Measurements from ENCODE around the gene LRRC4C. TPM values are rescaled to one million over a fixed set of nuclear protein-coding genes. Genes with fewer than 3 reads are reported as not detected.

LRRC4C gene
- total RNA-seq, 1 donor = 0.27 TPM

DNA sequence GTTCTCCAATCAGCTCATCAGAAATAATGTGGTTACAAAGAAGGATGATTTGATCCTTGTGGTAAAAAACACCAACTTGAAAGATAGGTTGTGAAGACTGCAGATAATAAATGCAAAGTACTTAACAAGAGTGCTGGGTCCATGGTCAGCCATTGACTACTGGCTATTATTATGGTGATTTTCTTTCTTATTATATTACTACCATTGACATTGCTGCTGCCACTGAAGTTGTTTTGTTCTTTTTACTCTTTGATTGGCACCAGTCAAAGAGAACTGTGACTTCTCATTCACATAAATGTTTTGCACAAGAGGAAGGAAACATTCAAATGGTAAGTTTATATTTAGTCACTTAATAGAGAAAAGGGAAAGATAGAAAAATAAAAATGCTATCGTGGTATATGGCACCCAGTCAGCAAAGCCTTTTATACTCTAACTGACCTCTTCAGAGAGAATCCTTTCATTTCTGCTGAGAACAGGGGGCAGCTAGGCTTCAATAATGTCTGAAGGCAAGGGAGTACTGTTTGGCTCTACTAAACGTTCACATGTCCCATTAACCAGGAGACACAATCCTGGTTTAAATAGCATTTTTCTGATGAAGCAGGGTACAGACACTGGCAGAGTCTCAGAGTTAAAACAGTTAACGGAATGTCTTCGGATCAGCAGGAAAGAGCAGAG, 64.8 kb downstream of the LRRC4C start:
- TF ChIP-seq, protein P1, sequence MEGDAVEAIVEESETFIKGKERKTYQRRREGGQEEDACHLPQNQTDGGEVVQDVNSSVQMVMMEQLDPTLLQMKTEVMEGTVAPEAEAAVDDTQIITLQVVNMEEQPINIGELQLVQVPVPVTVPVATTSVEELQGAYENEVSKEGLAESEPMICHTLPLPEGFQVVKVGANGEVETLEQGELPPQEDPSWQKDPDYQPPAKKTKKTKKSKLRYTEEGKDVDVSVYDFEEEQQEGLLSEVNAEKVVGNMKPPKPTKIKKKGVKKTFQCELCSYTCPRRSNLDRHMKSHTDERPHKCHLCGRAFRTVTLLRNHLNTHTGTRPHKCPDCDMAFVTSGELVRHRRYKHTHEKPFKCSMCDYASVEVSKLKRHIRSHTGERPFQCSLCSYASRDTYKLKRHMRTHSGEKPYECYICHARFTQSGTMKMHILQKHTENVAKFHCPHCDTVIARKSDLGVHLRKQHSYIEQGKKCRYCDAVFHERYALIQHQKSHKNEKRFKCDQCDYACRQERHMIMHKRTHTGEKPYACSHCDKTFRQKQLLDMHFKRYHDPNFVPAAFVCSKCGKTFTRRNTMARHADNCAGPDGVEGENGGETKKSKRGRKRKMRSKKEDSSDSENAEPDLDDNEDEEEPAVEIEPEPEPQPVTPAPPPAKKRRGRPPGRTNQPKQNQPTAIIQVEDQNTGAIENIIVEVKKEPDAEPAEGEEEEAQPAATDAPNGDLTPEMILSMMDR (IDR thresholded peaks at IDR 0.05; ENCODE audit: insufficient read depth, low read length) = no peak
- H3K4me3 ChIP-seq (ENCODE audit: low read depth, low read length) = no peak overlapping the region
- no peak for DNase-seq (ENCODE audit: low read depth)

DNA sequence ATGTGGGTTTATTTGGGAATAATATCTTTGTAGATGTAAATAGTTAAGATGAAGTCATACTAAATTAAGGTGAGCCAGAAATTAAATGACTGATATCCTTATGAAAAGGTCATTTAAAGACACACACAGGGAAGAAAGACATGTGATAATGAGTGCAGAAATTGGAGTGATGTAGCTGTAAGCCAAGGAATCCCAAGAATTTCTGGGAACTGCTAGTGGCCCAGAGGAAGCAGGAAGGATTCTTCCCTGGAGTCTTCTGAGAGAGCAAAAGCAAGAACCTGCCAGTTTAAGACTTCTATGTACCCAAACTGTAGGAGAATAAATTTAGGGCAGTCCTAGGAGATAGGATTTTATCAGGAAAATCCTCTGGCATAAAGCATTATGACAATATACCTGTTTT, 66.9 kb downstream of the LRRC4C start:
- TF ChIP-seq, protein P1 (IDR thresholded peaks at IDR 0.05; ENCODE audit: insufficient read depth, low read length) = no peak
- no peak for DNase-seq (ENCODE audit: low read depth)
- no peak overlapping the region for H3K4me3 ChIP-seq (ENCODE audit: low read depth, low read length)

DNA sequence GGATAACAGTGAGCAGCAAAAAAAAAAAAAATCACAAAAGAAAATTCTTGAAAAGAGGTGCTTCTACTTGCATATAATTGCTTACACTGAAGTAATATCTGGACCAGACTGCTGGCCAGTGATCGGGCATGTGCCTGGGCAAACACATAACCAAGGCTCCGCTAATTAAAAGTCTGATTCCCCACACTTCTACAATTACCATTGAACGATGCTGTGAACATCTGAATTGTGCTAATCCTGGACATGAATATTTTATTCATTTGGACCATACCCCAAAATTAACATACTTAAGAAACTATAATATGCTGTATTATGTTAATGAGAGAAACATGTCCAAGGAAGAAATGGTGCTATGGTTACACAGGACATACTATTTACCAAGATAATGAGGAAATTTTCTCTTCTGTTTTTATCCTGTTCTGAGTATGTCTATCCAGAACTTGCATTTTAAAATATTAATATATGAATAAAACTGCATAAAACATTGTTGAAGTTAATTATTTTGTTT, 69.8 kb downstream of the LRRC4C start:
- TF ChIP-seq, protein P1 (IDR thresholded peaks at IDR 0.05; ENCODE audit: insufficient read depth, low read length) = no peak
- H3K4me3 ChIP-seq (ENCODE audit: low read depth, low read length) = no peak overlapping the region
- no peak for DNase-seq (ENCODE audit: low read depth)

DNA sequence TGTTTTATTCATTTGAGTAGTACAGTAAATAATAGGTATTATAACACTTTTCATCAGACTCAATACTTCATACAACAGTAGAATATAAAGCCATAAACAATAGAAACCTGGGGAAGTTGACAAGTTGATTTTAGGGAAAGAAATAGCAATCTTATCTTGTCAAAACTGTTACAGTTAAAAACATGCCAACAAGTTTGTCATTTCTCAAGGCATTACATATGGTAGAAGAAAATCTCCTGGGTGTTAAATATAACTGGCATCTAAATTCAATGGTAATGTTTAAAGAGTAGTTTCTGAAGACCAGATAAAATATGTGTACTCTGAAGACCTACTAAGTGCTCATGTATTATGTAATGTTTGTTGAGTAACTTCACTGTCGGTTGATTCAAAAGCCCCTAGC, 75.1 kb downstream of the LRRC4C start:
- H3K4me3 ChIP-seq (ENCODE audit: low read depth, low read length) = no peak overlapping the region
- TF ChIP-seq, protein P1 (IDR thresholded peaks at IDR 0.05; ENCODE audit: insufficient read depth, low read length) = no peak
- DNase-seq (ENCODE audit: low read depth) = no peak

DNA sequence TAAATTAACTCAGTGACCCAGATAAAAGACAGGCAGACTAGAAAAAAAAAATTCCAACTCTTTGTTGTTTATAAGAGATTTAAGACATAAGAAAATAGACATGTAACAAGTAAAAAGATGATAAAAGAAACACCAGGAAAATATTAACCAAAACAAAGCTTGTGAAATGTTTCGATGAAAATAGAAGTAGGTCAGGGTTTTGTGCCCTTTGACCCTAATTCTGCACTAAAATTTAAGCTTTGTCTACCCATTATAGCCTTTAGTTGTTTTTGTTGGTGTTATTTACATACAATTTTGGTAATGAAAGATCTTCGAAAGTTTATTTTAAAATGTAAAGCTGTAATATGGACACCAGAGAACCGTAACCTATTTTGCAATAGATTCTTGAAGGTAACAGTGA, 75.7 kb downstream of the LRRC4C start:
- no peak for DNase-seq (ENCODE audit: low read depth)
- TF ChIP-seq, protein P1 (IDR thresholded peaks at IDR 0.05; ENCODE audit: insufficient read depth, low read length) = no peak
- no peak overlapping the region for H3K4me3 ChIP-seq (ENCODE audit: low read depth, low read length)

DNA sequence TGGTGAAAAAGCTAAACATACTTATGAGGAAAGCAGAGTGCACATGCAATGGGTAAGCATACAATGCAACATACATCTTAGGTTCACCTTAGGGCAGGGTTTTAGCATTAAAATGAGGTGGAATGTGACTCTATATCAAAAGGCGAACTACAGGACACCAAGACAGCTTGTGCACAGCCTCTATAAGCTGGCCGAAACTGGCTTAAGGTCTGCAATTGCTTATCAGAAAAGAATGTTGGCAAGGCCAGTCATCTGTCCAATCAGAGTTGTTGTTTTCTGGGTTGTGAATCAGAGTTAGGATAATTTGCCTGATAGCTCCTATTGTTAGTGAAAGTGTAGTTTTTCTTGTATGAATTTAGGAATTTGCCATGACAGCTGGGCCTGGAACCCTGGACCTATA, 76.5 kb downstream of the LRRC4C start:
- H3K4me3 ChIP-seq (ENCODE audit: low read depth, low read length) = no peak overlapping the region
- TF ChIP-seq, protein P1 (IDR thresholded peaks at IDR 0.05; ENCODE audit: insufficient read depth, low read length) = no peak
- peak; percentile 1 for DNase-seq (ENCODE audit: low read depth)

DNA sequence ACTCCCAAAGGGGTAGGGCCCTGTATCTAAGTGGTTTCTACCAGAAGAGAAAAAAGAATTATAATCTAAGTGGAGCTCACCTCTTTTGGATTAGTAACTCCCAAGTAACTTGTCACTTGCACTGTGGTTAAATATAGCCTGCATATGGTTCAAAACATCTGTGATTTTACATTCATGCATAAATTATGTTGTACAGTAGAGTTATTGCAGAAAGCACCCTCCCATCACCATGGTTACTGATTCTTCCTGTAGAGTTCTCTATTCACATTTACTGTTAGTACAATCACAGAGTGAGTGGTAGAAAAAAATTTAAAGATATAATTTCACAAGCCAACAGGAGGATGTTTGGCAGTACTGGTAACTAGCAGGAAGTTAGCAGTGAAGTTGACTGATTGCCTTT, 80.4 kb downstream of the LRRC4C start:
- H3K4me3 ChIP-seq (ENCODE audit: low read depth, low read length) = no peak overlapping the region
- TF ChIP-seq, protein P1 (IDR thresholded peaks at IDR 0.05; ENCODE audit: insufficient read depth, low read length) = no peak
- DNase-seq (ENCODE audit: low read depth) = no peak
